A549 (cell line): ENCODE data around the gene SSBP3. TPM values are rescaled to one million over a fixed set of nuclear protein-coding genes. Genes with fewer than 3 reads are reported as not detected.
"Not testable (repeated sequence)": the region's sequence is repeated elsewhere in the genome, so short reads cannot be mapped to it uniquely, and the experiment has no call there.

Experiments
- ATAC-seq, 2 experiments: fragments of 200-7000 bp in 1 of 2; fragments of >200 bp in 1 of 2; cut with Nextera tagmentation in 1 of 2; cut with Tn5 transposase in 1 of 2; 3 replicates each; pipeline versions ENCODE4 v1.8.0 to v1.9.1; 2018 to 2020; ENCODE audit warnings: mild to moderate bottlenecking in 1 of 2, moderate library complexity in 1 of 2
- CTCF ChIA-PET: fragments of 300-600 bp; sonication (Branson Sonifier 250); formaldehyde crosslinking; extraction: SDS; loops from one replicate; lab custom pipeline; 2021; ENCODE audit warnings: antibody characterized with exemption, inconsistent platforms; lab: Yijun Ruan, JAX
- POLR2A ChIA-PET: fragments of 350-600 bp; formaldehyde crosslinking; extraction: SDS; loops from one replicate; lab custom pipeline; 2021; ENCODE audit warnings: antibody characterized with exemption, inconsistent platforms; lab: Yijun Ruan, JAX
- DNase-seq, 2 experiments: peaks; one replicate each; pipeline versions ENCODE4 v3.0.0 to v3.0.0-alpha.2; 2011 to 2016; ENCODE audit warnings: low read depth in 1 of 2, low spot score in 1 of 2
- FAIRE-seq: peaks from 2 replicates; lab custom pipeline; 2011; peaks lifted over from hg19 to GRCh38; lab: Jason Lieb, UNC
- H3K27ac ChIP-seq, 2 experiments: fragments of >200 bp; sonication (Bioruptor Twin); formaldehyde crosslinking; 3 replicates each; pipeline ENCODE4 v1.5.1; 2016 to 2017
- H3K4me1 ChIP-seq: fragments of >200 bp; sonication (Bioruptor Twin); formaldehyde crosslinking; 3 replicates; pipeline ENCODE4 v1.6.1; 2016
- H3K4me2 ChIP-seq: fragments of >200 bp; sonication (Bioruptor Twin); formaldehyde crosslinking; 3 replicates; pipeline ENCODE4 v1.6.1; 2016
- H3K4me3 ChIP-seq: fragments of >200 bp; sonication (Bioruptor Twin); formaldehyde crosslinking; 3 replicates; pipeline ENCODE4 v1.5.1; 2016
- H3K9me3 ChIP-seq: fragments of >200 bp; sonication (Bioruptor Twin); formaldehyde crosslinking; 3 replicates; pipeline ENCODE4 v1.6.1; 2016
- ATOH8 ChIP-seq: fragments of 250-450 bp; sonication (Bioruptor Pico); IDR thresholded peaks from 2 replicates; pipeline ENCODE4 v1.5.0; 2020; ENCODE audit warnings: low read depth, mild to moderate bottlenecking, moderate library complexity
- BHLHE40 ChIP-seq: IDR thresholded peaks from 2 replicates; pipeline ENCODE4 v1.6.1; 2012; ENCODE audit warnings: low read depth, low read length, inconsistent platforms
- CHD2 ChIP-seq: fragments of 150-350 bp; IDR thresholded peaks from 2 replicates; pipeline ENCODE4 v1.6.1; 2014; ENCODE audit warnings: low read length; ENCODE audit not compliant: partially characterized antibody
- ESRRA ChIP-seq: fragments of 150-350 bp; IDR thresholded peaks from 2 replicates; pipeline ENCODE4 v1.6.1; 2014; ENCODE audit warnings: mild to moderate bottlenecking, low read length, borderline replicate concordance
- FOSB ChIP-seq: fragments of 250-450 bp; sonication (Bioruptor Pico); IDR thresholded peaks from 2 replicates; pipeline ENCODE4 v1.5.0; 2020; ENCODE audit warnings: mild to moderate bottlenecking, moderate library complexity
- FOSL2 ChIP-seq, 2 experiments: fragments of 450-650 bp in 1 of 2; fragments of >200 bp in 1 of 2; sonication (Bioruptor Twin) in 1 of 2; formaldehyde crosslinking; IDR thresholded peaks; 2 replicates each; pipeline versions ENCODE4 v1.5.0 to v1.6.1; 2016 to 2020; ENCODE audit warnings: mild to moderate bottlenecking in 1 of 2, moderate library complexity in 1 of 2
- NR3C1 ChIP-seq: fragments of >200 bp; sonication (Bioruptor Twin); formaldehyde crosslinking; IDR thresholded peaks from 3 replicates; pipeline ENCODE4 v1.6.1; 2017
- PHF8 ChIP-seq: fragments of 200-600 bp; sonication (generic); IDR thresholded peaks from 2 replicates; pipeline ENCODE4 v1.6.1; 2016; ENCODE audit warnings: low read depth, mild to moderate bottlenecking, antibody characterized with exemption, moderate library complexity, borderline replicate concordance
- POLR2AphosphoS2 ChIP-seq: conservative IDR thresholded peaks from 2 replicates; pipeline ENCODE4 v1.6.1; 2012; ENCODE audit warnings: low read length, improper control_type of control experiment, inconsistent platforms
- RARB ChIP-seq: fragments of 250-450 bp; sonication (Bioruptor Pico); IDR thresholded peaks from 2 replicates; pipeline ENCODE4 v1.8.0; 2021; ENCODE audit warnings: mild to moderate bottlenecking, moderate library complexity
- SMC3 ChIP-seq: fragments of >200 bp; sonication (Bioruptor Twin); formaldehyde crosslinking; IDR thresholded peaks from 3 replicates; pipeline ENCODE4 v1.6.1; 2018; ENCODE audit warnings: inconsistent platforms
- SREBF2 ChIP-seq: fragments of 450-650 bp; IDR thresholded peaks from 2 replicates; pipeline ENCODE4 v1.6.1; 2014; ENCODE audit warnings: mild to moderate bottlenecking, moderate library complexity
- TP53 ChIP-seq: fragments of 250-450 bp; sonication (Bioruptor Pico); IDR thresholded peaks from 2 replicates; pipeline ENCODE4 v1.5.0; 2021; ENCODE audit warnings: mild to moderate bottlenecking, moderate library complexity
- ZFP36 ChIP-seq: fragments of 450-650 bp; IDR thresholded peaks from 2 replicates; pipeline ENCODE4 v1.6.1; 2014; ENCODE audit warnings: borderline replicate concordance; ENCODE audit not compliant: partially characterized antibody
- ZNF302 ChIP-seq: fragments of 250-450 bp; sonication (Bioruptor Pico); IDR thresholded peaks from 2 replicates; pipeline ENCODE4 v1.9.0; 2021; ENCODE audit warnings: inconsistent platforms, mild to moderate bottlenecking, moderate library complexity
- WGBS: methylation state at CpG from one replicate; pipeline ENCODE4 v1.1.6; 2017; ENCODE audit errors: missing lambda C conversion rate; 5-methylcytosine and 5-hydroxymethylcytosine counted together
- polyA plus RNA-seq, 4 experiments: library from polyadenylated mRNA; depleted of rRNA in 3 of 4; stranded (reverse); fragments of >200 nt; fragmentation: RNase III in 1 of 4; extraction: RNeasy Plus Mini Kit Qiagen cat#74134 plus additional on column Dnase treatment in 1 of 4; gene quantifications; 2 replicates in 3 of 4; 3 replicates in 1 of 4; pipeline ENCODE4 v1.2.3, GENCODE V29; 2011 to 2017
- TF ChIP-seq, protein P1 (sequence below): fragments of 250-450 bp; sonication (Bioruptor Pico); IDR thresholded peaks from 2 replicates; pipeline ENCODE4 v1.5.0; 2021; ENCODE audit warnings: mild to moderate bottlenecking, moderate library complexity, borderline replicate concordance
- TF ChIP-seq, protein P2 (sequence below): fragments of >200 bp; sonication (Bioruptor Twin); formaldehyde crosslinking; IDR thresholded peaks from 3 replicates; pipeline ENCODE4 v1.6.1; 2016
- TF ChIP-seq, protein P3 (sequence below): fragments of 200-600 bp; sonication (generic); IDR thresholded peaks from 2 replicates; pipeline ENCODE4 v1.6.1; 2016; ENCODE audit warnings: antibody characterized with exemption, mild to moderate bottlenecking, moderate library complexity

SSBP3 gene
- polyA plus RNA-seq, 2 of the 4 experiments (the other 2 are of a cell fraction) = 7.2 to 9.1 TPM

GRCh38 chr1:54347261-54347954, 58.8 kb downstream of the SSBP3 start:
- TF ChIP-seq, protein P1, sequence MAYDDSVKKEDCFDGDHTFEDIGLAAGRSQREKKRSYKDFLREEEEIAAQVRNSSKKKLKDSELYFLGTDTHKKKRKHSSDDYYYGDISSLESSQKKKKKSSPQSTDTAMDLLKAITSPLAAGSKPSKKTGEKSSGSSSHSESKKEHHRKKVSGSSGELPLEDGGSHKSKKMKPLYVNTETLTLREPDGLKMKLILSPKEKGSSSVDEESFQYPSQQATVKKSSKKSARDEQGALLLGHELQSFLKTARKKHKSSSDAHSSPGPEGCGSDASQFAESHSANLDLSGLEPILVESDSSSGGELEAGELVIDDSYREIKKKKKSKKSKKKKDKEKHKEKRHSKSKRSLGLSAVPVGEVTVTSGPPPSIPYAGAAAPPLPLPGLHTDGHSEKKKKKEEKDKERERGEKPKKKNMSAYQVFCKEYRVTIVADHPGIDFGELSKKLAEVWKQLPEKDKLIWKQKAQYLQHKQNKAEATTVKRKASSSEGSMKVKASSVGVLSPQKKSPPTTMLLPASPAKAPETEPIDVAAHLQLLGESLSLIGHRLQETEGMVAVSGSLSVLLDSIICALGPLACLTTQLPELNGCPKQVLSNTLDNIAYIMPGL (CRISPR knock-in tag) = no peak
- TF ChIP-seq, protein P2, sequence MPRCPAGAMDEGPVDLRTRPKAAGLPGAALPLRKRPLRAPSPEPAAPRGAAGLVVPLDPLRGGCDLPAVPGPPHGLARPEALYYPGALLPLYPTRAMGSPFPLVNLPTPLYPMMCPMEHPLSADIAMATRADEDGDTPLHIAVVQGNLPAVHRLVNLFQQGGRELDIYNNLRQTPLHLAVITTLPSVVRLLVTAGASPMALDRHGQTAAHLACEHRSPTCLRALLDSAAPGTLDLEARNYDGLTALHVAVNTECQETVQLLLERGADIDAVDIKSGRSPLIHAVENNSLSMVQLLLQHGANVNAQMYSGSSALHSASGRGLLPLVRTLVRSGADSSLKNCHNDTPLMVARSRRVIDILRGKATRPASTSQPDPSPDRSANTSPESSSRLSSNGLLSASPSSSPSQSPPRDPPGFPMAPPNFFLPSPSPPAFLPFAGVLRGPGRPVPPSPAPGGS = no peak
- TF ChIP-seq FOSB (no peak), NR3C1 (no peak), ATOH8 (CRISPR knock-in tag) (no peak), TP53 (CRISPR knock-in tag) (no peak), SREBF2 (no peak), RARB (CRISPR knock-in tag) (no peak), CHD2 (no peak), ESRRA (no peak), SMC3 (no peak), FOSL2 (IDR thresholded peaks at IDR 0.05) (no peak), FOSL2 (CRISPR knock-in tag; IDR thresholded peaks at IDR 0.05) (no peak)
- TF ChIP-seq, protein P3, sequence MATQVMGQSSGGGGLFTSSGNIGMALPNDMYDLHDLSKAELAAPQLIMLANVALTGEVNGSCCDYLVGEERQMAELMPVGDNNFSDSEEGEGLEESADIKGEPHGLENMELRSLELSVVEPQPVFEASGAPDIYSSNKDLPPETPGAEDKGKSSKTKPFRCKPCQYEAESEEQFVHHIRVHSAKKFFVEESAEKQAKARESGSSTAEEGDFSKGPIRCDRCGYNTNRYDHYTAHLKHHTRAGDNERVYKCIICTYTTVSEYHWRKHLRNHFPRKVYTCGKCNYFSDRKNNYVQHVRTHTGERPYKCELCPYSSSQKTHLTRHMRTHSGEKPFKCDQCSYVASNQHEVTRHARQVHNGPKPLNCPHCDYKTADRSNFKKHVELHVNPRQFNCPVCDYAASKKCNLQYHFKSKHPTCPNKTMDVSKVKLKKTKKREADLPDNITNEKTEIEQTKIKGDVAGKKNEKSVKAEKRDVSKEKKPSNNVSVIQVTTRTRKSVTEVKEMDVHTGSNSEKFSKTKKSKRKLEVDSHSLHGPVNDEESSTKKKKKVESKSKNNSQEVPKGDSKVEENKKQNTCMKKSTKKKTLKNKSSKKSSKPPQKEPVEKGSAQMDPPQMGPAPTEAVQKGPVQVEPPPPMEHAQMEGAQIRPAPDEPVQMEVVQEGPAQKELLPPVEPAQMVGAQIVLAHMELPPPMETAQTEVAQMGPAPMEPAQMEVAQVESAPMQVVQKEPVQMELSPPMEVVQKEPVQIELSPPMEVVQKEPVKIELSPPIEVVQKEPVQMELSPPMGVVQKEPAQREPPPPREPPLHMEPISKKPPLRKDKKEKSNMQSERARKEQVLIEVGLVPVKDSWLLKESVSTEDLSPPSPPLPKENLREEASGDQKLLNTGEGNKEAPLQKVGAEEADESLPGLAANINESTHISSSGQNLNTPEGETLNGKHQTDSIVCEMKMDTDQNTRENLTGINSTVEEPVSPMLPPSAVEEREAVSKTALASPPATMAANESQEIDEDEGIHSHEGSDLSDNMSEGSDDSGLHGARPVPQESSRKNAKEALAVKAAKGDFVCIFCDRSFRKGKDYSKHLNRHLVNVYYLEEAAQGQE = no peak
- 95% methylated on average over 5 of the region's 6 CpGs for WGBS
- Histone ChIP-seq H3K27ac (no peak overlapping the region), H3K4me3 (no peak overlapping the region), H3K4me2 (no peak overlapping the region), H3K4me1 (no peaks in the 10 kb centered on the region), H3K9me3 (no peaks in the 10 kb centered on the region)
- ATAC-seq (no peak), DNase-seq (no peak), FAIRE-seq (no peak)
- POLR2A ChIA-PET = no interaction called here
- CTCF ChIA-PET = no interaction called here

DNA sequence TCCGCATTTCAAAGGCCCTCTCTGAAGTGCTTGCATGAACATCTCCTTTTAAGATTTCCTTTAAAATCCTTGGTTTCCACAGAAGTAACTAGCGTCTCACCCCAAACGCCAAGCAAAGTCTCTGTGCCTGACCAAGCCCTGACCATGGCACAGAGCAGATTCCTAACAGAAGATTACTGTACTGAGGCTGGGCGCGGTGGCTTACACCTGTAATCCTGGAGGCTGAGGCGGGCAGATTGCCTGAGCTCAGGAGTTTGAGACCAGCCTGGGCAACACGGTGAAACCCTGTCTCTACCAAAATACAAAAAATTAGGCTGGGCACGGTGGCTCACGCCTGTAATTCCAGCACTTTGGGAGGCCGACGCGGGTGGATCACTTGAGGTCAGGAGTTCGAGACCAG, 60.6 kb downstream of the SSBP3 start:
- 89% methylated on average over 13 of the region's 13 CpGs for WGBS
- H3K27ac ChIP-seq, ATAC-seq, H3K4me3 ChIP-seq, FAIRE-seq, H3K4me1 ChIP-seq, DNase-seq, H3K9me3 ChIP-seq, POLR2A ChIA-PET, H3K4me2 ChIP-seq: not testable (repeated sequence)
- CTCF ChIA-PET = interaction anchor here (1.0 to 1.3 kb wide), 2 partner anchors 10 to 14 kb away, joined by 3 read pairs; no protein-coding TSS in a partner anchor

DNA sequence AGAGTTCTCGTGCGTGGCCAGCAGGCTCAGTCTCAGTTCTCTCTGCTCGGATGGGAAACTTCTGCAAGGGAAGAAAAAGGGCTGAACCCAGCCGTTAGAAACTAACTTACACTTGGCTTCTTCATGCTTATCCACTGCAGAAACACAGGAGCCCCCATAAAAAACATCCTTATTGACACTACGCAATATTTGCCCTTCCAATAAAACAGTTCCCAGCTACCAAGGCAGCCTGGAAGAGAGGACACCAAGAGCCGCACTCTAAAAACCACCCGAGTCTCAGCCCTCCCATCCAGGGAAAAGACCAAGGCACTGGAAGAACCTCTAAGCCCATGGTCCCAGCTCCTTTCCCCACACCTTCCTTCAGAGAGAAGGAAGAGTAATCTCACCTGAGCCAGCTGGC, 61.1 kb downstream of the SSBP3 start:
- Histone ChIP-seq H3K4me3 (no peak overlapping the region), H3K27ac (no peak overlapping the region)
- CTCF ChIA-PET = interaction anchor here (1.0 to 1.3 kb wide), 2 partner anchors 10 to 15 kb away, joined by 3 read pairs; no protein-coding TSS in a partner anchor
- ATAC-seq = no peak
- TF ChIP-seq PHF8 (no peak), FOSL2 (IDR thresholded peaks at IDR 0.05) (no peak), FOSL2 (CRISPR knock-in tag; IDR thresholded peaks at IDR 0.05) (no peak), POLR2AphosphoS2 (no peak), ZFP36 (no peak), BHLHE40 (no peak), ZNF302 (CRISPR knock-in tag) (no peak)
- TF ChIP-seq, all 56 proteins: peak for 0
- Histone ChIP-seq H3K9me3 (no peaks in the 10 kb centered on the region), H3K4me1 (no peaks in the 10 kb centered on the region), H3K4me2 (no peak overlapping the region)
- POLR2A ChIA-PET = no interaction called here
- FAIRE-seq (no peak), DNase-seq (no peak)
- 81% methylated on average over 7 of the region's 7 CpGs for WGBS
